PC-3 (cell line): ENCODE data around the gene C14orf119. TPM values are rescaled to one million over a fixed set of nuclear protein-coding genes. Genes with fewer than 3 reads are reported as not detected.

Source experiments
- ATAC-seq: fragments of 200-7000 bp; cut with Tn5 transposase; 2 replicates; pipeline ENCODE4 v1.9.1; 2020; ENCODE audit warnings: mild to moderate bottlenecking, moderate library complexity
- BruUV-seq: library from RNA; stranded (reverse); fragments of 400-500 nt; replicated peaks from 2 replicates; lab custom pipeline; 2021; lab: Mats Ljungman, UMichigan
- CTCF ChIA-PET: fragments of 300-600 bp; sonication (Branson Sonifier 250); formaldehyde crosslinking; loops from one replicate; lab custom pipeline; 2022; ENCODE audit warnings: antibody characterized with exemption; lab: Charles Lee
- POLR2A ChIA-PET: fragments of 300-600 bp; sonication (Branson Sonifier 250); formaldehyde crosslinking; loops from one replicate; lab custom pipeline; 2022; ENCODE audit warnings: antibody characterized with exemption; ENCODE audit not compliant: unreplicated experiment; lab: Charles Lee
- DNase-seq: peaks from one replicate; pipeline ENCODE4 v3.0.0-alpha.2; 2015
- H2AFZ ChIP-seq: fragments of 300-600 bp; sonication (generic); 2 replicates; pipeline ENCODE4 v1.6.0; 2016; ENCODE audit warnings: antibody characterized with exemption, low read length
- H3F3A ChIP-seq: fragments of 300-600 bp; sonication (generic); one replicate; pipeline ENCODE4 v1.6.0; 2017; ENCODE audit warnings: antibody characterized with exemption, low read length, control low read depth, mild to moderate bottlenecking; ENCODE audit not compliant: unreplicated experiment
- H3K27ac ChIP-seq: fragments of 300-600 bp; sonication (generic); 2 replicates; pipeline ENCODE4 v1.5.1; 2016; ENCODE audit warnings: mild to moderate bottlenecking, low read length
- H3K27me3 ChIP-seq: fragments of 300-600 bp; sonication (generic); 2 replicates; pipeline ENCODE4 v1.6.1; 2016; ENCODE audit warnings: low read length, mixed read lengths
- H3K36me3 ChIP-seq: fragments of 300-600 bp; sonication (generic); 2 replicates; pipeline ENCODE4 v1.6.1; 2016; ENCODE audit warnings: low read depth, mixed run types, low read length, mixed read lengths
- H3K4me1 ChIP-seq: fragments of 300-600 bp; sonication (generic); 2 replicates; pipeline ENCODE4 v1.5.1; 2016; ENCODE audit warnings: low read length; ENCODE audit not compliant: insufficient read depth
- H3K4me2 ChIP-seq: fragments of 300-600 bp; sonication (generic); 2 replicates; pipeline ENCODE4 v1.6.0; 2016; ENCODE audit warnings: low read length
- H3K4me3 ChIP-seq: fragments of 300-600 bp; sonication (generic); 2 replicates; pipeline ENCODE4 v1.5.1; 2016; ENCODE audit warnings: mild to moderate bottlenecking, low read length, mixed read lengths
- H3K79me2 ChIP-seq: fragments of 300-600 bp; sonication (generic); 2 replicates; pipeline ENCODE4 v1.6.1; 2017; ENCODE audit warnings: low read length, mixed read lengths
- H3K9ac ChIP-seq: fragments of 300-600 bp; sonication (generic); 2 replicates; pipeline ENCODE4 v1.6.0; 2016; ENCODE audit warnings: mild to moderate bottlenecking, low read length
- H3K9me2 ChIP-seq: fragments of 300-600 bp; sonication (generic); replicated peaks from 2 replicates; pipeline ENCODE4 v1.6.1; 2016; ENCODE audit warnings: mixed run types, low read length, mixed read lengths
- H3K9me3 ChIP-seq: fragments of 300-600 bp; sonication (generic); 2 replicates; pipeline ENCODE4 v1.6.1; 2016; ENCODE audit warnings: low read length, mixed read lengths
- H4K20me1 ChIP-seq: fragments of 300-600 bp; sonication (generic); 2 replicates; pipeline ENCODE4 v1.6.1; 2016; ENCODE audit warnings: low read length, mixed read lengths
- CTCF ChIP-seq: fragments of 300-600 bp; sonication (generic); conservative IDR thresholded peaks from 2 replicates; pipeline ENCODE4 v1.5.1; 2017; ENCODE audit warnings: antibody characterized with exemption, low read depth, mild to moderate bottlenecking, low read length
- EZH2 ChIP-seq: fragments of 300-600 bp; sonication (generic); IDR thresholded peaks from one replicate; pipeline ENCODE4 v1.6.1; 2017; ENCODE audit warnings: antibody characterized with exemption, mild to moderate bottlenecking, low read length; ENCODE audit not compliant: unreplicated experiment
- EZH2phosphoT487 ChIP-seq: fragments of 300-600 bp; sonication (generic); IDR thresholded peaks from 2 replicates; pipeline ENCODE4 v1.6.1; 2018; ENCODE audit warnings: mild to moderate bottlenecking, antibody characterized with exemption, low read length, borderline replicate concordance
- intact Hi-C: fragments of 100-400 bp; cut with micrococcal nuclease; formaldehyde crosslinking; loops from 2 replicates; pipeline ENCODE4 v1.9.0; 2023
- total RNA-seq: library from RNA; depleted of rRNA; stranded (reverse); fragments of >200 nt; gene quantifications from 2 replicates; pipeline ENCODE4 v1.2.3, GENCODE V29; 2014

Gene C14orf119
- total RNA-seq, 1 experiment from 2014 or later, result 49.6 TPM

- Histone ChIP-seq H3F3A (no peaks in the 10 kb centered on the region), H3K4me2 (no peak overlapping the region), H3K9ac (no peak overlapping the region), H4K20me1 (no peaks in the 10 kb centered on the region), H2AFZ (no peak overlapping the region), H3K4me1 (peaks cover 17% of the 10 kb centered on the region), H3K9me3 (no peaks in the 10 kb centered on the region), H3K36me3 (no peaks in the 10 kb centered on the region), H3K27me3 (no peaks in the 10 kb centered on the region), H3K79me2 (no peaks in the 10 kb centered on the region), H3K4me3 (no peak overlapping the region), H3K9me2 (no peaks in the 10 kb centered on the region), H3K27ac (no peak overlapping the region)
- TF ChIP-seq CTCF (no peak), EZH2 (no peak), EZH2phosphoT487 (no peak)
- ChIA-PET CTCF (interaction anchor here (0.6 kb wide), 1 partner anchor 57 kb away, joined by 5 read pairs; the partner anchor contains the start of gene SLC7A8), POLR2A (no interaction called here)
- intact Hi-C loops, result no loop called here
- no TSS peak for BruUV-seq
- DNase-seq (no peak), ATAC-seq (no peak)
Measured at GRCh38 chr14:23126548-23127278, 31.4 kb downstream of the C14orf119 start.

- H3K4me3 ChIP-seq, result no peak overlapping the region
- H3K36me3 ChIP-seq, result no peaks in the 10 kb centered on the region
- H4K20me1 ChIP-seq, result no peaks in the 10 kb centered on the region
- no peak for DNase-seq
- H3K27me3 ChIP-seq, result no peaks in the 10 kb centered on the region
- H3F3A ChIP-seq, result no peaks in the 10 kb centered on the region
- H3K9me3 ChIP-seq, result no peaks in the 10 kb centered on the region
- no TSS peak for BruUV-seq
- CTCF ChIA-PET, result no interaction called here
- H3K4me2 ChIP-seq, result no peak overlapping the region
- TF ChIP-seq CTCF (no peak), EZH2 (no peak), EZH2phosphoT487 (no peak)
- H3K9me2 ChIP-seq, result no peaks in the 10 kb centered on the region
- H3K79me2 ChIP-seq, result no peaks in the 10 kb centered on the region
- H3K4me1 ChIP-seq, result peaks cover 14% of the 10 kb centered on the region
- H3K27ac ChIP-seq, result no peak overlapping the region
- intact Hi-C loops, result no loop called here
- no peak overlapping the region for H3K9ac ChIP-seq
- POLR2A ChIA-PET, result no interaction called here
- no peak for ATAC-seq
- no peak overlapping the region for H2AFZ ChIP-seq
Measured at GRCh38 chr14:23127861-23128260, 32.6 kb downstream of the C14orf119 start.
